Measurements from ENCODE around the gene CMPK2.

Gene CMPK2

GRCh38 chr2:6841537-6842287 lies 24.0 kb downstream of the CMPK2 start:
- DNase-seq, result no peak

- no peak for DNase-seq
Observed at GRCh38 chr2:6838673-6839319, 26.9 kb downstream of the CMPK2 start.

- DNase-seq, result no peak
Observed at GRCh38 chr2:6835467-6835866, 30.2 kb downstream of the CMPK2 start.

GRCh38 chr2:6834163-6834562 lies 31.5 kb downstream of the CMPK2 start:
- DNase-seq, result no peak

- no peak for DNase-seq
Observed at GRCh38 chr2:6833300-6833604, 32.5 kb downstream of the CMPK2 start.

- DNase-seq, result no peak
Observed at GRCh38 chr2:6832596-6833299, 33.0 kb downstream of the CMPK2 start.

GRCh38 chr2:6831229-6831628 lies 34.5 kb downstream of the CMPK2 start:
- no peak for DNase-seq

GRCh38 chr2:6828299-6828584 lies 37.5 kb downstream of the CMPK2 start:
- DNase-seq, result no peak

GRCh38 chr2:6827566-6828298 lies 38.0 kb downstream of the CMPK2 start:
- no peak for DNase-seq

- DNase-seq, result no peak
Observed at GRCh38 chr2:6826081-6826913, 39.4 kb downstream of the CMPK2 start.

- DNase-seq, result no peak
Observed at GRCh38 chr2:6824962-6825361, 40.7 kb downstream of the CMPK2 start.

GRCh38 chr2:6823111-6823510 lies 42.6 kb downstream of the CMPK2 start:
- DNase-seq, result no peak

- no peak for DNase-seq
Observed at GRCh38 chr2:6822406-6822805, 43.3 kb downstream of the CMPK2 start.

- DNase-seq, result no peak
Observed at GRCh38 chr2:6820903-6821584, 44.7 kb downstream of the CMPK2 start.

GRCh38 chr2:6820236-6820635 lies 45.5 kb downstream of the CMPK2 start:
- no peak for DNase-seq

- DNase-seq, result no peak
Observed at GRCh38 chr2:6819668-6820067, 46.0 kb downstream of the CMPK2 start.

GRCh38 chr2:6818012-6818411 lies 47.7 kb downstream of the CMPK2 start:
- DNase-seq, result no peak

- no peak for DNase-seq
Observed at GRCh38 chr2:6814869-6815268, 50.8 kb downstream of the CMPK2 start.

- no peak for DNase-seq
Observed at GRCh38 chr2:6814312-6814711, 51.4 kb downstream of the CMPK2 start.

- no peak for DNase-seq
Observed at GRCh38 chr2:6813573-6813972, 52.1 kb downstream of the CMPK2 start.

- DNase-seq, result no peak
Observed at GRCh38 chr2:6812857-6813530, 52.7 kb downstream of the CMPK2 start.

- DNase-seq, result no peak
Observed at GRCh38 chr2:6810961-6811360, 54.7 kb downstream of the CMPK2 start.
